ENCODE data around the gene DISP1. TPM values are rescaled to one million over a fixed set of nuclear protein-coding genes. Genes with fewer than 3 reads are reported as not detected.

The DISP1 gene
- total RNA-seq, 1 donor from 2014 or later, result 22.9 TPM

GRCh38 chr1:222798116-222798515, 16.7 kb upstream of the DISP1 start:
- no peaks in the 10 kb centered on the region for H3K27me3 ChIP-seq
- no peaks in the 10 kb centered on the region for H3K36me3 ChIP-seq
- no peak for TF ChIP-seq CTCF (IDR thresholded peaks at IDR 0.05)
- DNase-seq, result no peak
- H3K4me1 ChIP-seq, result no peaks in the 10 kb centered on the region
- intact Hi-C loops (cut with DNase I), result loop anchor here (10.0 kb wide), 1 partner anchor 287 kb away; no protein-coding TSS in a partner anchor
- H3K27ac ChIP-seq, result no peak overlapping the region
- peak; percentile 33 for ATAC-seq
- no peaks in the 10 kb centered on the region for H3K9me3 ChIP-seq
- no peak overlapping the region for H3K4me3 ChIP-seq

GRCh38 chr1:222798975-222799374, 15.9 kb upstream of the DISP1 start:
- H3K27ac ChIP-seq, result no peak overlapping the region
- no peak for DNase-seq
- H3K9me3 ChIP-seq, result no peaks in the 10 kb centered on the region
- H3K4me3 ChIP-seq, result no peak overlapping the region
- no peak for ATAC-seq
- no peak for TF ChIP-seq CTCF (IDR thresholded peaks at IDR 0.05)
- no peaks in the 10 kb centered on the region for H3K4me1 ChIP-seq
- no peaks in the 10 kb centered on the region for H3K27me3 ChIP-seq
- H3K36me3 ChIP-seq, result no peaks in the 10 kb centered on the region
- intact Hi-C loops (cut with DNase I), result loop anchor here (10.0 kb wide), 1 partner anchor 286 kb away; no protein-coding TSS in a partner anchor

- H3K9me3 ChIP-seq, result no peaks in the 10 kb centered on the region
- intact Hi-C loops (cut with DNase I), result no loop called here
- no peaks in the 10 kb centered on the region for H3K4me1 ChIP-seq
- no peaks in the 10 kb centered on the region for H3K27me3 ChIP-seq
- H3K27ac ChIP-seq, result no peak overlapping the region
- DNase-seq (no peak), ATAC-seq (no peak)
- H3K4me3 ChIP-seq, result no peak overlapping the region
- H3K36me3 ChIP-seq, result no peaks in the 10 kb centered on the region
- no peak for TF ChIP-seq CTCF (IDR thresholded peaks at IDR 0.05)
Measured at GRCh38 chr1:222801067-222801466, 13.8 kb upstream of the DISP1 start.

- Histone ChIP-seq H3K27ac (no peak overlapping the region), H3K4me3 (no peak overlapping the region), H3K36me3 (no peaks in the 10 kb centered on the region), H3K4me1 (peaks cover 13% of the 10 kb centered on the region), H3K9me3 (no peaks in the 10 kb centered on the region), H3K27me3 (no peaks in the 10 kb centered on the region)
- intact Hi-C loops (cut with DNase I), result no loop called here
- TF ChIP-seq CTCF (IDR thresholded peaks at IDR 0.05), result no peak
- no peak for ATAC-seq
- DNase-seq, result no peak
Measured at GRCh38 chr1:222811671-222812070, 3.2 kb upstream of the DISP1 start.

GRCh38 chr1:222813866-222814535, 838 bp upstream of the DISP1 start:
- Histone ChIP-seq H3K4me3 (peak overlapping the region; percentile 72), H3K36me3 (no peaks in the 10 kb centered on the region), H3K9me3 (no peaks in the 10 kb centered on the region), H3K4me1 (peaks cover 17% of the 10 kb centered on the region), H3K27me3 (no peaks in the 10 kb centered on the region), H3K27ac (peak overlapping the region; percentile 87)
- no peak for TF ChIP-seq CTCF (IDR thresholded peaks at IDR 0.05)
- intact Hi-C loops (cut with DNase I), result no loop called here
- DNase-seq (no peak), ATAC-seq (no peak)

GRCh38 chr1:222815440-222815765, 564 bp downstream of the DISP1 start:
- peak overlapping the region; percentile 72 for H3K4me3 ChIP-seq
- intact Hi-C loops (cut with DNase I), result no loop called here
- peaks cover 17% of the 10 kb centered on the region for H3K4me1 ChIP-seq
- TF ChIP-seq CTCF (IDR thresholded peaks at IDR 0.05), result no peak
- H3K27ac ChIP-seq, result peak overlapping the region; percentile 87
- ATAC-seq, result no peak
- DNase-seq, result no peak
- no peaks in the 10 kb centered on the region for H3K27me3 ChIP-seq
- no peaks in the 10 kb centered on the region for H3K9me3 ChIP-seq
- H3K36me3 ChIP-seq, result no peaks in the 10 kb centered on the region

Measured in upper lobe of right lung (tissue), 1 donor.